Left lung (tissue), 10 donors: Measurements from ENCODE around the gene FAP. TPM values are rescaled to one million over a fixed set of nuclear protein-coding genes. Genes with fewer than 3 reads are reported as not detected.

ENCODE experiments used
- ATAC-seq: fragments of 200-7000 bp; cut with Tn5 transposase; one replicate; pipeline ENCODE4 v1.9.1; 2020; ENCODE audit warnings: moderate library complexity
- DNase-seq, 4 donors: peaks; one replicate each; pipeline ENCODE4 v3.0.0-alpha.2; 2013 to 2020
- H3K27ac ChIP-seq, 2 donors: fragments of 200-600 bp; sonication (generic) in 1 of 2; one replicate each; pipeline versions ENCODE4 v1.5.0 to v1.8.0; 2020 to 2021
- H3K27me3 ChIP-seq, 2 donors: fragments of 200-600 bp; sonication (generic) in 1 of 2; one replicate each; pipeline versions ENCODE4 v1.5.0 to v1.8.0; 2020 to 2021
- H3K36me3 ChIP-seq, 2 donors: fragments of 200-600 bp; sonication (generic) in 1 of 2; one replicate each; pipeline versions ENCODE4 v1.5.0 to v1.8.0; 2020 to 2021
- H3K4me1 ChIP-seq, 2 donors: fragments of 200-600 bp; one replicate each; pipeline ENCODE4 v1.8.0; 2021
- H3K4me3 ChIP-seq, 2 donors: fragments of 200-600 bp; sonication (generic) in 1 of 2; one replicate each; pipeline versions ENCODE4 v1.5.0 to v1.8.0; 2020 to 2021; ENCODE audit warnings: mild to moderate bottlenecking in 1 of 2
- H3K9me3 ChIP-seq, 2 donors: fragments of 200-600 bp; sonication (generic) in 1 of 2; one replicate each; pipeline versions ENCODE4 v1.5.0 to v1.8.0; 2020 to 2021
- CTCF ChIP-seq, 2 donors: fragments of 200-600 bp; sonication (generic) in 1 of 2; IDR thresholded peaks; one replicate each; pipeline versions ENCODE4 v1.5.0 to v1.8.0; 2021; ENCODE audit warnings: antibody characterized with exemption in 2 of 2
- intact Hi-C, 2 donors: fragments of 100-400 bp; cut with DNase I; formaldehyde crosslinking; loops; one replicate each; pipeline versions ENCODE4 v1.11.2 to v1.14.2; 2022
- polyA plus RNA-seq, 6 donors: library from polyadenylated mRNA; unstranded; fragments of 120-200 nt; gene quantifications; one replicate each; pipeline ENCODE4 v1.2.1, GENCODE V29; 2013; ENCODE audit not compliant: insufficient read length in 6 of 6
- total RNA-seq, 2 donors: library from RNA; stranded (reverse); fragmentation: NEBNext Ultra II Directional; extraction: Animal tissue kit (Norgen Biotek cat#: 25700); gene quantifications; one replicate each; pipeline ENCODE4 v1.2.1, GENCODE V29; 2021
- donor health status: DM: no; HTN: yes; CAD: no.
- donor health status: DM: no; HTN: no; CAD: no.

Gene FAP
- total and polyA plus RNA-seq, 8 donors, result 15.0 to 43.7 (median 25.4) TPM

GRCh38 chr2:162164802-162165201 lies 78.4 kb downstream of the FAP start:
- DNase-seq, result no peak
- Histone ChIP-seq H3K27ac (no peak overlapping the region), H3K27me3 (no peaks in the 10 kb centered on the region), H3K4me1 (no peaks in the 10 kb centered on the region), H3K36me3 (no peaks in the 10 kb centered on the region), H3K4me3 (no peak overlapping the region), H3K9me3 (no peaks in the 10 kb centered on the region)
- intact Hi-C loops, result no loop called here
- no peak for TF ChIP-seq CTCF (IDR thresholded peaks at IDR 0.05)
- ATAC-seq, result peak; percentile 41

DNA sequence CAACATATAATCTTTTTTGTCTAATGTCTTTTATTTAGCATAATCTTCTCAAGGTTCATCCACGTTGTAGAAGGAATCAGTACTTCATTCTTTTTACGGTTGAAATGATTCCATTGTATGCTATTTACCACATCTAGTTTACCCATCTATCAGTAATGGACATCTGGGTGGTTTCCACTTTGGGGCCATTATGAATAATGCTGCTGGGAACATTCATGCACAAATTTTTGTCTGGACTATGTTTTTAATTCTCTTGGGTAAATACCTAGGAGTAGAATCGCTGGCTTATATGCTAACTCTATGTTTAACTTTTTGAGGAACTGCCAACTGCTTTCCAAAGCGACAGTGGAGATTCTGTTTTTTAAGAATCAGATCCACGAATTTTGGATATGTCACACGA lies 83.8 kb downstream of the FAP start:
- Histone ChIP-seq H3K27ac (no peak overlapping the region), H3K4me3 (no peak overlapping the region), H3K27me3 (no peaks in the 10 kb centered on the region), H3K9me3 (no peaks in the 10 kb centered on the region), H3K4me1 (no peaks in the 10 kb centered on the region), H3K36me3 (no peaks in the 10 kb centered on the region)
- no peak for TF ChIP-seq CTCF (IDR thresholded peaks at IDR 0.05)
- DNase-seq (no peak), ATAC-seq (no peak)
- intact Hi-C loops, result no loop called here

DNA sequence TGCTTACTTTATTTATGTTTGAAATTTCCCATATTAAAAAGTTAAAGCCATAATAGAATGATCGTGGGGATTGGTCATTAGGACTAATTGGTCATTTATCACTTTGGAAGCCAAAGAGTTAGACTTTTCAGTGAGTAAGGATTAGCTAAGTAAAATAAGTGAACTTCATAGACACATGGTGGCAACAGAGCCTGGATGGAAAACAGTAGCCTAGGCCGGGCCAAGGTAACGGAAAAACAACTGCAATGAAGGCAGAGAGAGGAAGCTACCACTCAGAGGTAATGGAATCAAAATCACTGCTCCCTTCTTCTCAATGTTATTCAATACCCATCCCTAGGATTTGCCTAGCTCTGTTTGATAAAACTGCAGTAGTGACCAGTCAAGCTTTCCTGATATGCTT lies 87.1 kb downstream of the FAP start:
- no peaks in the 10 kb centered on the region for H3K27me3 ChIP-seq
- intact Hi-C loops, result no loop called here
- DNase-seq, result no peak
- no peak for ATAC-seq
- no peak for TF ChIP-seq CTCF (IDR thresholded peaks at IDR 0.05)
- no peaks in the 10 kb centered on the region for H3K4me1 ChIP-seq
- no peaks in the 10 kb centered on the region for H3K36me3 ChIP-seq
- H3K27ac ChIP-seq, result no peak overlapping the region
- H3K9me3 ChIP-seq, result no peaks in the 10 kb centered on the region
- H3K4me3 ChIP-seq, result no peak overlapping the region

GRCh38 chr2:162155093-162155492 lies 88.2 kb downstream of the FAP start:
- DNase-seq, result no peak
- no peak for ATAC-seq
- Histone ChIP-seq H3K27ac (no peak overlapping the region), H3K9me3 (no peaks in the 10 kb centered on the region), H3K27me3 (peaks cover 0 to 5% of the 10 kb centered on the region in 2 donors), H3K36me3 (no peaks in the 10 kb centered on the region), H3K4me3 (no peak overlapping the region), H3K4me1 (no peaks in the 10 kb centered on the region)
- TF ChIP-seq CTCF (IDR thresholded peaks at IDR 0.05), result no peak
- intact Hi-C loops, result no loop called here

DNA sequence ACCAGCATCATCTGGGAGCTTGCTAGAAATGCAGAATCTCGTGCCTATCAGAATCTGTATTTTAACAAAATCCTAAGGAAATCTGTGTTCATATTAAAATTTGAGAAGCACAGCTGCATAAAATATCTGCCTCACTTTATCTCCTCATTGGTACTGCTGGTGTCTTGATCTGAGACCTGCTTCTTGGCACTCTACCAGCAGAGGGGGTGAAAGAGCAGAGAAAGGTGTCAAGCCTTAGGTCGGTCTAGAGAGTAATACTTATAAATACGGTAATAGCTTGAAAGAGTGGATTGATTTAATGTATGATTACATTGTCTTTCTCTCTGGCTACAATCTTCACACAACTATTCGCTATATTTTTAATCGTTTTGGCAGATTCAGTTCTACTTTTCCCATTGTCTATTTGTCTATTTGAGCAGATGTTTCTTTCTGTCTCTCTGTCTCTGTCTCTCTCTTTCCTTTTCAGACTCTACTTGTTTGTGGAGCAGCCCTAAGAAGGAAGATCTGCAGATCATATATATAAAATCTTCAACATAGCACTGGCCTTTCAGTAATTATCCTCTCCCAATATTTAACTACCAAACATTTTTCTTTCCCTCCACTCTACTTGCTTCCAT lies 89.5 kb downstream of the FAP start:
- peak; percentile 95 for ATAC-seq
- no peaks in the 10 kb centered on the region for H3K36me3 ChIP-seq
- H3K4me1 ChIP-seq, result no peaks in the 10 kb centered on the region
- no peaks in the 10 kb centered on the region for H3K9me3 ChIP-seq
- no peak overlapping the region for H3K27ac ChIP-seq
- peaks cover 0 to 6% of the 10 kb centered on the region in 2 donors for H3K27me3 ChIP-seq
- TF ChIP-seq CTCF (IDR thresholded peaks at IDR 0.05), result peak; percentile 36 to 49
- intact Hi-C loops, result no loop called here
- no peak overlapping the region for H3K4me3 ChIP-seq
- peak in 3 of 4 donors; percentile 39 to 57 (median 39) for DNase-seq
